Measurements from ENCODE around the gene TPP2.

- TF ChIP-seq EZH2phosphoT487 (IDR thresholded peaks at IDR 0.05; ENCODE audit: insufficient read depth, low read depth) (no peak), EZH2 (IDR thresholded peaks at IDR 0.05; ENCODE audit: insufficient read depth, poor library complexity, severe bottlenecking) (no peak)
These were observed 23.7 kb downstream of the TPP2 start for GRCh38 chr13:102620516-102620915.
